Sigmoid colon (tissue), 7 donors: ENCODE measurements around the gene FLT1. TPM values are rescaled to one million over a fixed set of nuclear protein-coding genes. Genes with fewer than 3 reads are reported as not detected.

Source experiments
- DNase-seq: peaks from one replicate; pipeline ENCODE4 v3.0.0-alpha.2; 2019
- H3K27ac ChIP-seq, 4 donors: fragments of 200-600 bp; sonication (generic); one replicate each; pipeline ENCODE4 v1.5.1; 2016 to 2019; ENCODE audit warnings: mild to moderate bottlenecking in 1 of 4
- H3K27me3 ChIP-seq, 3 donors: fragments of 200-600 bp; sonication (generic); one replicate each; pipeline ENCODE4 v1.5.1; 2019; ENCODE audit warnings: mild to moderate bottlenecking in 1 of 3
- H3K36me3 ChIP-seq, 4 donors: fragments of 200-600 bp; sonication (generic); one replicate each; pipeline ENCODE4 v1.5.1; 2016 to 2019
- H3K4me1 ChIP-seq, 4 donors: fragments of 200-600 bp; sonication (generic); one replicate each; pipeline ENCODE4 v1.5.1; 2017 to 2019
- H3K4me3 ChIP-seq, 4 donors: fragments of 200-600 bp; sonication (generic); one replicate each; pipeline ENCODE4 v1.5.1; 2017 to 2019; ENCODE audit warnings: mild to moderate bottlenecking in 2 of 4, moderate library complexity in 1 of 4
- H3K9me3 ChIP-seq, 4 donors: fragments of 200-600 bp in 3 of 4; sonication (generic) in 3 of 4; one replicate each; pipeline versions ENCODE4 v1.5.1 to v1.6.1; 2013 to 2019
- CTCF ChIP-seq, 4 experiments: fragments of 450-650 bp in 3 of 4; fragments of 200-600 bp in 1 of 4; IDR thresholded peaks; one replicate each; pipeline ENCODE4 v1.5.1; 2016 to 2019; ENCODE audit warnings: antibody characterized with exemption in 4 of 4, mild to moderate bottlenecking in 3 of 4, moderate library complexity in 2 of 4
- EP300 ChIP-seq, 4 donors: sonication (generic); formaldehyde crosslinking; IDR thresholded peaks; one replicate each; pipeline ENCODE4 v1.6.1; 2017; ENCODE audit warnings: antibody characterized with exemption in 4 of 4
- POLR2A ChIP-seq, 2 donors: fragments of 450-650 bp; IDR thresholded peaks; one replicate each; pipeline ENCODE4 v1.6.1; 2016; ENCODE audit warnings: antibody characterized with exemption in 2 of 2, mild to moderate bottlenecking in 2 of 2, moderate library complexity in 2 of 2
- POLR2AphosphoS5 ChIP-seq, 4 donors: sonication (generic); formaldehyde crosslinking; IDR thresholded peaks; one replicate each; pipeline ENCODE4 v1.6.1; 2017; ENCODE audit warnings: antibody characterized with exemption in 4 of 4
- WGBS, 2 donors: extraction: QIAGEN DNeasy Blood & Tissue Kit; methylation state at CpG; one replicate each; pipeline ENCODE4 v1.1.7; 2013; 5-methylcytosine and 5-hydroxymethylcytosine counted together
- intact Hi-C: fragments of 100-400 bp; cut with DNase I; formaldehyde crosslinking; loops from one replicate; pipeline ENCODE4 v1.15.1; 2023
- polyA plus RNA-seq, 3 donors: library from polyadenylated mRNA; stranded (reverse); fragments of 200-250 nt; gene quantifications; one replicate each; pipeline ENCODE4 v1.2.3, GENCODE V29; 2013
- total RNA-seq, 4 donors: library from RNA; depleted of rRNA; stranded (reverse); fragments of >200 nt; gene quantifications; one replicate each; pipeline ENCODE4 v1.1.0, GENCODE V29; 2016
- donor health status: healthy with polysubstance abuse.
- donor health status: Bipolar disorder and iron deficiency.
- donor health status: healthy.

The FLT1 gene
- total and polyA plus RNA-seq, 7 donors, result under 0.01 to 18.3 (median 5.7) TPM

- intact Hi-C loops, result no loop called here
- no peak for TF ChIP-seq POLR2AphosphoS5 (IDR thresholded peaks at IDR 0.05)
- no peak for TF ChIP-seq CTCF (IDR thresholded peaks at IDR 0.05)
- no peak for TF ChIP-seq EP300 (IDR thresholded peaks at IDR 0.05)
- no peak for TF ChIP-seq POLR2A (IDR thresholded peaks at IDR 0.05)
- Histone ChIP-seq H3K4me3 (no peak overlapping the region), H3K9me3 (no peaks in the 10 kb centered on the region), H3K27me3 (no peaks in the 10 kb centered on the region), H3K4me1 (no peaks in the 10 kb centered on the region), H3K36me3 (no peaks in the 10 kb centered on the region), H3K27ac (no peak overlapping the region)
- DNase-seq, result no peak
- 65 to 82% methylated on average over 10 of the region's 10 CpGs for WGBS, 2 donors
Measured at GRCh38 chr13:28429685-28430290, 65.1 kb downstream of the FLT1 start.

- intact Hi-C loops, result no loop called here
- 56 to 69% methylated on average over 2 of the region's 2 CpGs for WGBS, 2 donors
Measured at GRCh38 chr13:28429096-28429495, 65.8 kb downstream of the FLT1 start.

GRCh38 chr13:28426381-28426780, 68.5 kb downstream of the FLT1 start:
- Histone ChIP-seq H3K9me3 (no peaks in the 10 kb centered on the region), H3K27ac (no peak overlapping the region), H3K4me3 (no peak overlapping the region), H3K36me3 (no peaks in the 10 kb centered on the region), H3K4me1 (no peaks in the 10 kb centered on the region), H3K27me3 (no peaks in the 10 kb centered on the region)
- WGBS, 2 donors, result 91% methylated on average over 4 of the region's 4 CpGs
- no peak for DNase-seq
- TF ChIP-seq POLR2AphosphoS5 (IDR thresholded peaks at IDR 0.05) (no peak), CTCF (IDR thresholded peaks at IDR 0.05) (no peak), EP300 (IDR thresholded peaks at IDR 0.05) (no peak), POLR2A (IDR thresholded peaks at IDR 0.05) (no peak)
- intact Hi-C loops, result no loop called here

More at GRCh38 chr13:28429096-28429495, 65.8 kb downstream of the FLT1 start:
- no peak overlapping the region for H3K27ac ChIP-seq
- no peaks in the 10 kb centered on the region for H3K9me3 ChIP-seq
- no peak for DNase-seq
- TF ChIP-seq CTCF (IDR thresholded peaks at IDR 0.05) (no peak), EP300 (IDR thresholded peaks at IDR 0.05) (no peak), POLR2AphosphoS5 (IDR thresholded peaks at IDR 0.05) (no peak), POLR2A (IDR thresholded peaks at IDR 0.05) (no peak)
- H3K36me3 ChIP-seq, result no peaks in the 10 kb centered on the region
- H3K27me3 ChIP-seq, result no peaks in the 10 kb centered on the region
- no peak overlapping the region for H3K4me3 ChIP-seq
- no peaks in the 10 kb centered on the region for H3K4me1 ChIP-seq

- TF ChIP-seq POLR2AphosphoS5 (IDR thresholded peaks at IDR 0.05) (no peak), POLR2A (IDR thresholded peaks at IDR 0.05) (no peak), EP300 (IDR thresholded peaks at IDR 0.05) (no peak), CTCF (IDR thresholded peaks at IDR 0.05) (no peak)
- Histone ChIP-seq H3K27ac (no peak overlapping the region), H3K4me3 (no peak overlapping the region), H3K9me3 (no peaks in the 10 kb centered on the region), H3K4me1 (no peaks in the 10 kb centered on the region), H3K36me3 (no peaks in the 10 kb centered on the region), H3K27me3 (no peaks in the 10 kb centered on the region)
- intact Hi-C loops, result no loop called here
- 6 to 46% methylated on average over 1 of the region's 1 CpG for WGBS, 2 donors
- no peak for DNase-seq
Measured at GRCh38 chr13:28425793-28426192, 69.1 kb downstream of the FLT1 start.

GRCh38 chr13:28424541-28424940, 70.4 kb downstream of the FLT1 start:
- H3K9me3 ChIP-seq, result no peaks in the 10 kb centered on the region
- no peak for DNase-seq
- no peaks in the 10 kb centered on the region for H3K4me1 ChIP-seq
- WGBS, 2 donors, result 93 to 95% methylated on average over 4 of the region's 4 CpGs
- no peaks in the 10 kb centered on the region for H3K27me3 ChIP-seq
- H3K36me3 ChIP-seq, result no peaks in the 10 kb centered on the region
- no peak overlapping the region for H3K4me3 ChIP-seq
- intact Hi-C loops, result no loop called here
- TF ChIP-seq POLR2A (IDR thresholded peaks at IDR 0.05), result no peak
- no peak for TF ChIP-seq EP300 (IDR thresholded peaks at IDR 0.05)
- TF ChIP-seq CTCF (IDR thresholded peaks at IDR 0.05), result no peak
- no peak for TF ChIP-seq POLR2AphosphoS5 (IDR thresholded peaks at IDR 0.05)
- H3K27ac ChIP-seq, result no peak overlapping the region
